GM12878 (cell line): ENCODE results near the gene CASR. TPM values are rescaled to one million over a fixed set of nuclear protein-coding genes. Genes with fewer than 3 reads are reported as not detected.

Experiments used
- ATAC-seq: fragments of 200-7000 bp; cut with Tn5 transposase; 3 replicates; pipeline ENCODE4 v1.9.1; 2020; ENCODE audit warnings: mild to moderate bottlenecking, moderate library complexity
- BruUV-seq: library from RNA; stranded (reverse); fragments of 400-500 nt; replicated peaks from 2 replicates; lab custom pipeline; 2021; lab: Mats Ljungman, UMichigan
- CTCF ChIA-PET: fragments of 300-600 bp; sonication (Branson Sonifier 250); formaldehyde crosslinking; extraction: SDS; loops from one replicate; lab custom pipeline; 2021; ENCODE audit warnings: inconsistent platforms; lab: Yijun Ruan, JAX
- POLR2A ChIA-PET: fragments of 350-600 bp; formaldehyde crosslinking; extraction: SDS; loops from one replicate; lab custom pipeline; 2021; ENCODE audit warnings: inconsistent platforms; lab: Charles Lee
- RAD21 ChIA-PET: fragments of 300-600 bp; sonication (Branson Sonifier 250); formaldehyde crosslinking; loops from one replicate; lab custom pipeline; 2023; ENCODE audit warnings: antibody characterized with exemption; ENCODE audit not compliant: unreplicated experiment; lab: Charles Lee
- SMC1A ChIA-PET: fragments of 300-600 bp; sonication (Branson Sonifier 250); formaldehyde crosslinking; loops from one replicate; lab custom pipeline; 2023; ENCODE audit not compliant: unreplicated experiment, uncharacterized antibody; lab: Charles Lee
- DNase-seq: peaks from one replicate; pipeline ENCODE4 v3.0.0-alpha.2; 2011; ENCODE audit warnings: low read depth, low spot score
- FAIRE-seq: peaks from 3 replicates; lab custom pipeline; 2011; peaks lifted over from hg19 to GRCh38; lab: Jason Lieb, UNC
- H2AFZ ChIP-seq: 2 replicates; pipeline ENCODE4 v1.6.0; 2011; ENCODE audit warnings: low read depth, low read length, control low read depth; ENCODE audit not compliant: control insufficient read depth
- H3K27ac ChIP-seq: 2 replicates; pipeline ENCODE4 v1.5.1; 2011; ENCODE audit warnings: control low read depth; ENCODE audit not compliant: control insufficient read depth, insufficient read depth
- H3K27me3 ChIP-seq, 2 experiments: replicated peaks in 1 of 2; 2 replicates each; pipeline versions ENCODE4 v1.6.0 to v1.6.1; 2011; ENCODE audit warnings: low read length in 1 of 2; ENCODE audit not compliant: control insufficient read depth in 2 of 2, insufficient read depth in 2 of 2
- H3K36me3 ChIP-seq, 2 experiments: 2 replicates each; pipeline ENCODE4 v1.5.1; 2011; ENCODE audit warnings: low read length in 1 of 2; ENCODE audit not compliant: control insufficient read depth in 2 of 2, insufficient read depth in 2 of 2
- H3K4me1 ChIP-seq: 2 replicates; pipeline ENCODE4 v1.6.1; 2011; ENCODE audit warnings: mild to moderate bottlenecking, low read length, moderate library complexity, mixed read lengths; ENCODE audit not compliant: control insufficient read depth, insufficient read depth
- H3K4me2 ChIP-seq: 2 replicates; pipeline ENCODE4 v1.6.0; 2011; ENCODE audit warnings: control low read depth; ENCODE audit not compliant: control insufficient read depth, insufficient read depth
- H3K4me3 ChIP-seq: fragments of 200-600 bp; sonication (generic); 2 replicates; pipeline ENCODE4 v1.5.1; 2016
- H3K79me2 ChIP-seq: 2 replicates; pipeline ENCODE4 v1.6.0; 2011; ENCODE audit warnings: low read length; ENCODE audit not compliant: control insufficient read depth, insufficient read depth
- H3K9ac ChIP-seq: 2 replicates; pipeline ENCODE4 v1.8.0; 2011; ENCODE audit warnings: low read length, control low read depth, mixed read lengths; ENCODE audit not compliant: control insufficient read depth, insufficient read depth
- H3K9me3 ChIP-seq: replicated peaks from 3 replicates; pipeline ENCODE4 v1.5.1; 2011; ENCODE audit warnings: mild to moderate bottlenecking, low read length; ENCODE audit not compliant: control insufficient read depth, insufficient read depth
- H4K20me1 ChIP-seq: 2 replicates; pipeline ENCODE4 v1.6.0; 2011; ENCODE audit not compliant: control insufficient read depth, insufficient read depth
- BRCA1 ChIP-seq: IDR thresholded peaks from 2 replicates; pipeline ENCODE4 v1.6.1; 2011; ENCODE audit warnings: low read depth, low read length, improper control_type of control experiment
- CREM ChIP-seq: IDR thresholded peaks from 2 replicates; pipeline ENCODE4 v1.6.1; 2014; ENCODE audit warnings: antibody characterized with exemption, low read depth
- ETV6 ChIP-seq, 2 experiments: fragments of 450-650 bp in 1 of 2; IDR thresholded peaks in 1 of 2; conservative IDR thresholded peaks in 1 of 2; 2 replicates each; pipeline ENCODE4 v1.6.1; 2014; ENCODE audit warnings: antibody characterized with exemption in 1 of 2, borderline replicate concordance in 1 of 2, low read depth in 1 of 2, mild to moderate bottlenecking in 1 of 2, moderate library complexity in 1 of 2
- FOS ChIP-seq: IDR thresholded peaks from 3 replicates; pipeline ENCODE4 v1.6.1; 2011; ENCODE audit warnings: borderline replicate concordance; ENCODE audit not compliant: insufficient read length; ENCODE audit errors: extremely low read depth
- KAT2A ChIP-seq: conservative IDR thresholded peaks from 2 replicates; pipeline ENCODE4 v1.6.1; 2011; ENCODE audit warnings: low read depth, low read length; ENCODE audit not compliant: control insufficient read depth
- NR2C1 ChIP-seq: fragments of 450-650 bp; IDR thresholded peaks from 2 replicates; pipeline ENCODE4 v1.6.1; 2017; ENCODE audit warnings: antibody characterized with exemption, mild to moderate bottlenecking, moderate library complexity
- RAD21 ChIP-seq: IDR thresholded peaks from 2 replicates; pipeline ENCODE4 v1.6.1; 2011; ENCODE audit warnings: mild to moderate bottlenecking, low read depth, low read length, moderate library complexity; ENCODE audit not compliant: insufficient read depth
- SREBF1 ChIP-seq: IDR thresholded peaks from 2 replicates; pipeline ENCODE4 v1.6.1; 2012; ENCODE audit warnings: mild to moderate bottlenecking, low read length
- SREBF2 ChIP-seq: IDR thresholded peaks from 2 replicates; pipeline ENCODE4 v1.6.1; 2012; ENCODE audit warnings: mild to moderate bottlenecking, low read length
- ZNF207 ChIP-seq: fragments of 450-650 bp; IDR thresholded peaks from 2 replicates; pipeline ENCODE4 v1.6.1; 2014; ENCODE audit warnings: antibody characterized with exemption, mild to moderate bottlenecking, borderline replicate concordance
- ZNF217 ChIP-seq: fragments of 450-650 bp; IDR thresholded peaks from 2 replicates; pipeline ENCODE4 v1.6.1; 2017; ENCODE audit warnings: antibody characterized with exemption, mild to moderate bottlenecking
- WGBS: methylation state at CpG from one replicate; pipeline ENCODE4 v1.1.6; 2016; ENCODE audit warnings: low lambda C conversion rate; ENCODE audit not compliant: insufficient replicate concordance, insufficient coverage; ENCODE audit errors: missing lambda C conversion rate; 5-methylcytosine and 5-hydroxymethylcytosine counted together
- in situ Hi-C: fragments of 300-500 bp; cut with MboI; formaldehyde crosslinking; loops from 9 replicates; pipeline ENCODE4 v1.14.3; 2018; ENCODE audit warnings: mixed read lengths
- intact Hi-C: fragments of 100-400 bp; cut with micrococcal nuclease; formaldehyde crosslinking; loops from one replicate; pipeline ENCODE4 v1.14.2; 2022; ENCODE audit not compliant: unreplicated experiment
- polyA plus RNA-seq, 11 experiments: library from polyadenylated mRNA; depleted of rRNA in 4 of 11; unstranded in 6 of 11; stranded (reverse) in 5 of 11; fragments of >200 nt; fragmentation: Nextera tagmentation in 4 of 11; fragmentation: Illumina TruSeq in 1 of 11; extraction: Ambion mirVana in 4 of 11; extraction: Trizol in 1 of 11; gene quantifications; 1 replicate in 1 of 11; 2 replicates in 10 of 11; pipeline versions ENCODE4 v1.2.1 to v1.2.3, GENCODE V29; 2011 to 2016; ENCODE audit warnings: inconsistent platforms in 2 of 11, missing spikeins in 2 of 11, low read depth in 1 of 11
- total RNA-seq, 4 experiments: library from RNA; depleted of rRNA in 3 of 4; stranded (reverse); fragments of >200 nt in 3 of 4; fragmentation: Illumina TruSeq in 1 of 4; extraction: Trizol in 1 of 4; gene quantifications; 2 replicates each; pipeline versions ENCODE4 v1.2.1 to v1.2.3, GENCODE V29; 2013 to 2021
- TF ChIP-seq, protein P1 (sequence below): fragments of 450-650 bp; formaldehyde crosslinking; IDR thresholded peaks from 2 replicates; pipeline ENCODE4 v1.4.0; 2022; ENCODE audit warnings: mild to moderate bottlenecking, moderate library complexity
- TF ChIP-seq, protein P2 (sequence below), 3 experiments: IDR thresholded peaks in 2 of 3; conservative IDR thresholded peaks in 1 of 3; 2 replicates each; pipeline ENCODE4 v1.5.1; 2011; ENCODE audit warnings: low read depth in 3 of 3, low read length in 3 of 3, mild to moderate bottlenecking in 3 of 3, control low read depth in 2 of 3, moderate library complexity in 2 of 3, inconsistent platforms in 1 of 3, mixed read lengths in 1 of 3; ENCODE audit not compliant: control insufficient read depth in 2 of 3, insufficient read depth in 1 of 3; ENCODE audit errors: extremely low read depth in 1 of 3

The CASR gene
- total and polyA plus RNA-seq, 10 of the 15 experiments (the other 5 are each of a cell fraction or from before 2014, with no cell fraction given): 0.04 to 0.37 (median 0.11) TPM

DNA sequence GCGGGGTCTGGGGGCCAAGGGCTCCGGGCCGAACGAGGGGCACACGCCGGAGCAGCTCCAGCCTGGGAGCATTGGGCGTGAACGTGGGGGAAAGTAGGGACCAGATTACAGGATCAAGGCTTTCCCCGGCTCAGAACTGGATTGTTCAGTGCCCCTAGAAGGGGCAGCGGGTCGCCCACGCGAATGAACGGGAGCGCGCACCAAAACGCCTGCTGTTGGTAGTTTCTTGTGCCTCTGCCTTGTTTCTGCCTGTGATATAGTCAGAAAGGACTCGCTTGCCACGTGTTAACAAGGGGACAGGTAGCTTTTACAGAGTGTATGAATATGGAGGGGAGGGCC, 1.1 kb downstream of the CASR start:
- peak overlapping the region; percentile 59; the same call in 1 of the 2 replicates for H3K4me3 ChIP-seq
- H2AFZ ChIP-seq: no peak overlapping the region; the same call in 1 of the 2 replicates
- in situ Hi-C loops: no loop called here
- no TSS peak for BruUV-seq
- no peaks in the 10 kb centered on the region for H4K20me1 ChIP-seq
- H3K4me2 ChIP-seq: peak overlapping the region; percentile 12
- H3K36me3 ChIP-seq: no peaks in the 10 kb centered on the region
- no peak overlapping the region for H3K9ac ChIP-seq
- CTCF ChIA-PET: interaction anchor here (0.8 to 1.2 kb wide), 2 partner anchors 12 to 84 kb away, joined by 3 read pairs; no protein-coding TSS in a partner anchor
- POLR2A ChIA-PET: no interaction called here
- peaks cover 0 to 9% of the 10 kb centered on the region in 2 experiments; a peak in 2 of 4 replicates for H3K27me3 ChIP-seq
- ATAC-seq (peak; percentile 29; the same call in 2 of the 3 replicates), DNase-seq (no peak), FAIRE-seq (no peak)
- no peaks in the 10 kb centered on the region for H3K79me2 ChIP-seq
- TF ChIP-seq RAD21 (no peak), SREBF2 (no peak), NR2C1 (no peak), BRCA1 (no peak), ZNF207 (no peak), KAT2A (no peak), CREM (no peak), SREBF1 (no peak), ETV6 (conservative IDR thresholded peaks at IDR 0.05 in 1 of 2, IDR thresholded peaks at IDR 0.05 in 1 of 2; ENCODE audit: borderline replicate concordance in 1 of 2, low read depth in 1 of 2) (no peak), ZNF217 (no peak), FOS (no peak)
- TF ChIP-seq, protein P1, sequence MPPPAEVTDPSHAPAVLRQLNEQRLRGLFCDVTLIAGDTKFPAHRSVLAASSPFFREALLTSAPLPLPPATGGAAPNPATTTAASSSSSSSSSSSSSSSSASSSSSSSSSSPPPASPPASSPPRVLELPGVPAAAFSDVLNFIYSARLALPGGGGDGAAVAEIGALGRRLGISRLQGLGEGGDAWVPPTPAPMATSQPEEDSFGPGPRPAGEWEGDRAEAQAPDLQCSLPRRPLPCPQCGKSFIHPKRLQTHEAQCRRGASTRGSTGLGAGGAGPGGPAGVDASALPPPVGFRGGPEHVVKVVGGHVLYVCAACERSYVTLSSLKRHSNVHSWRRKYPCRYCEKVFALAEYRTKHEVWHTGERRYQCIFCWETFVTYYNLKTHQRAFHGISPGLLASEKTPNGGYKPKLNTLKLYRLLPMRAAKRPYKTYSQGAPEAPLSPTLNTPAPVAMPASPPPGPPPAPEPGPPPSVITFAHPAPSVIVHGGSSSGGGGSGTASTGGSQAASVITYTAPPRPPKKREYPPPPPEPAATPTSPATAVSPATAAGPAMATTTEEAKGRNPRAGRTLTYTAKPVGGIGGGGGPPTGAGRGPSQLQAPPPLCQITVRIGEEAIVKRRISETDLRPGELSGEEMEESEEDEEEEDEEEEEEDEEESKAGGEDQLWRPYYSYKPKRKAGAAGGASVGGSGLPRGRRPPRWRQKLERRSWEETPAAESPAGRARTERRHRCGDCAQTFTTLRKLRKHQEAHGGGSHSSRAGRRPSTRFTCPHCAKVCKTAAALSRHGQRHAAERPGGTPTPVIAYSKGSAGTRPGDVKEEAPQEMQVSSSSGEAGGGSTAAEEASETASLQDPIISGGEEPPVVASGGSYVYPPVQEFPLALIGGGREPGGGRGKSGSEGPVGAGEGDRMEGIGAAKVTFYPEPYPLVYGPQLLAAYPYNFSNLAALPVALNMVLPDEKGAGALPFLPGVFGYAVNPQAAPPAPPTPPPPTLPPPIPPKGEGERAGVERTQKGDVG (CRISPR knock-in tag): no peak
- TF ChIP-seq, protein P2, sequence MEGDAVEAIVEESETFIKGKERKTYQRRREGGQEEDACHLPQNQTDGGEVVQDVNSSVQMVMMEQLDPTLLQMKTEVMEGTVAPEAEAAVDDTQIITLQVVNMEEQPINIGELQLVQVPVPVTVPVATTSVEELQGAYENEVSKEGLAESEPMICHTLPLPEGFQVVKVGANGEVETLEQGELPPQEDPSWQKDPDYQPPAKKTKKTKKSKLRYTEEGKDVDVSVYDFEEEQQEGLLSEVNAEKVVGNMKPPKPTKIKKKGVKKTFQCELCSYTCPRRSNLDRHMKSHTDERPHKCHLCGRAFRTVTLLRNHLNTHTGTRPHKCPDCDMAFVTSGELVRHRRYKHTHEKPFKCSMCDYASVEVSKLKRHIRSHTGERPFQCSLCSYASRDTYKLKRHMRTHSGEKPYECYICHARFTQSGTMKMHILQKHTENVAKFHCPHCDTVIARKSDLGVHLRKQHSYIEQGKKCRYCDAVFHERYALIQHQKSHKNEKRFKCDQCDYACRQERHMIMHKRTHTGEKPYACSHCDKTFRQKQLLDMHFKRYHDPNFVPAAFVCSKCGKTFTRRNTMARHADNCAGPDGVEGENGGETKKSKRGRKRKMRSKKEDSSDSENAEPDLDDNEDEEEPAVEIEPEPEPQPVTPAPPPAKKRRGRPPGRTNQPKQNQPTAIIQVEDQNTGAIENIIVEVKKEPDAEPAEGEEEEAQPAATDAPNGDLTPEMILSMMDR (IDR thresholded peaks at IDR 0.05 in 2 of 3, conservative IDR thresholded peaks at IDR 0.05 in 1 of 3; ENCODE audit: control insufficient read depth in 2 of 3, extremely low read depth in 1 of 3, insufficient read depth in 1 of 3, low read depth in 3 of 3, low read length in 3 of 3): no peak
- SMC1A ChIA-PET: interaction anchor here (0.6 to 0.8 kb wide), 3 partner anchors 48 to 721 kb away, joined by 3 read pairs; no protein-coding TSS in a partner anchor
- 38% methylated on average over 19 of the region's 19 CpGs for WGBS
- 0 out of 2 replicates have a peak, but pooled peaks cover 4% of the 10 kb centered on the region for H3K4me1 ChIP-seq
- H3K9me3 ChIP-seq: no peaks in the 10 kb centered on the region
- intact Hi-C loops: no loop called here
- RAD21 ChIA-PET: interaction anchor here (1.3 to 1.5 kb wide), 2 partner anchors 49 to 72 kb away, joined by 3 to 6 read pairs; no protein-coding TSS in a partner anchor
- no peak overlapping the region for H3K27ac ChIP-seq
